ENCODE results near the gene SPRTN. TPM values are rescaled to one million over a fixed set of nuclear protein-coding genes. Genes with fewer than 3 reads are reported as not detected.
A peak's percentile ranks its signal among the peaks of the same experiment; 100 is the strongest.

SPRTN gene
- total and polyA plus RNA-seq, 3 donors from 2014 or later = 26.4 to 34.9 (median 30.2) TPM

DNA sequence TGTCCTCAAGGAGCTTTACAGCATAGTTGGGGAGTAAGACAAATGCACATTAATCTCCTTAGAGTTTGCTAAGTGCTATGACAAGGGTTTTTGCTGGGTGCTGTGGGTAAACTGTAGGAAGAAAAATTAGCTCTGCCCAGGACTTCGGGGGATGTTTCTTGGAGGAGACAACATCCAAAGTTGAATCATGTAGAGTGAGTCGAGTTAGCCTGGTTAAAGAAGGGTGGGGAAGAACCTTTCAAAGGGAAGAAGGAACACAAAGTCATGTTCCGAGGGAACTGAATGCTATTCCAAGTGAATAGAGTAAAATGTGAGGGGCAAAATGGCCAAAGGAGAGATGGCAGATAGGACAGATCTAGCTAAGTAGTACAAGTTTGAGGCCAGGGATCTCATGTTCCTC, 17.1 kb downstream of the SPRTN start:
- intact Hi-C loops (cut with DNase I; ENCODE audit: low total_unique reads) = no loop called here

DNA sequence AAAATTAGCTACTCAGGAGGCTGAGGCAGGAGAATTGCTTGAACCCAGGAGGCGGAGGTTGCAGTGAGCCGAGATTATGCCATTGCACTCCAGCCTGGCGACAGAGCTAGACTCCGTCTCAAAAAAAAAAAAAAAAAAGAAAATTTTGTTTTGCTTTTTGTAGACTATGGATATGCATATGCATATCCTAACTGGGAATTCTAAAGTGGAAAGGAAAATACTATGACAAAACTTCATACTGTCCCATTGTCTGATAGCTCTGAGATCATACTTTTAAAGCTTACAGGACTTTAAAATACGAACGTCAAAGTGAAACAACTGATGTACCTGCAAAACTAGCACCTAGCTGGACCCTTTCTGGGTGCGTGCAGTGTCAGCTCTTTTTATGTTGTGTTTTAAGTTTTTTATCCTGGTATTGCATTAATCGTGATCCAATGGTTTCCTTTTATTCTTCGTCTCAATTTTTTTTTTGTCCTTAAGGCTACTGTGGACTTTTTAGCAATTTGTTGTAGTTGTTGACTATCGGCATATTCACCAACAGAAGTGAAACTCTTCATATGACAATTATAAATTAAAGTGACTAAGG, 19.2 kb downstream of the SPRTN start:
- intact Hi-C loops (cut with DNase I; ENCODE audit: low total_unique reads) = no loop called here
- TF ChIP-seq POLR2A (IDR thresholded peaks at IDR 0.05) = no peak
- TF ChIP-seq, protein P1, sequence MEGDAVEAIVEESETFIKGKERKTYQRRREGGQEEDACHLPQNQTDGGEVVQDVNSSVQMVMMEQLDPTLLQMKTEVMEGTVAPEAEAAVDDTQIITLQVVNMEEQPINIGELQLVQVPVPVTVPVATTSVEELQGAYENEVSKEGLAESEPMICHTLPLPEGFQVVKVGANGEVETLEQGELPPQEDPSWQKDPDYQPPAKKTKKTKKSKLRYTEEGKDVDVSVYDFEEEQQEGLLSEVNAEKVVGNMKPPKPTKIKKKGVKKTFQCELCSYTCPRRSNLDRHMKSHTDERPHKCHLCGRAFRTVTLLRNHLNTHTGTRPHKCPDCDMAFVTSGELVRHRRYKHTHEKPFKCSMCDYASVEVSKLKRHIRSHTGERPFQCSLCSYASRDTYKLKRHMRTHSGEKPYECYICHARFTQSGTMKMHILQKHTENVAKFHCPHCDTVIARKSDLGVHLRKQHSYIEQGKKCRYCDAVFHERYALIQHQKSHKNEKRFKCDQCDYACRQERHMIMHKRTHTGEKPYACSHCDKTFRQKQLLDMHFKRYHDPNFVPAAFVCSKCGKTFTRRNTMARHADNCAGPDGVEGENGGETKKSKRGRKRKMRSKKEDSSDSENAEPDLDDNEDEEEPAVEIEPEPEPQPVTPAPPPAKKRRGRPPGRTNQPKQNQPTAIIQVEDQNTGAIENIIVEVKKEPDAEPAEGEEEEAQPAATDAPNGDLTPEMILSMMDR (IDR thresholded peaks at IDR 0.05) = no peak
- DNase-seq = no peak
- 61 to 85% methylated on average over 10 of the region's 10 CpGs for WGBS, 2 donors
- no peaks in the 10 kb centered on the region for H3K36me3 ChIP-seq (ENCODE audit: low read depth, missing control alignments)
- no peak overlapping the region for H3K4me3 ChIP-seq
- no peaks in the 10 kb centered on the region for H3K27me3 ChIP-seq
- no peaks in the 10 kb centered on the region for H3K9me3 ChIP-seq
- peaks cover 4% of the 10 kb centered on the region for H3K4me1 ChIP-seq
- no peak overlapping the region for H3K27ac ChIP-seq

More for the DNA sequence above, 17.1 kb downstream of the SPRTN start:
- H3K27me3 ChIP-seq = no peaks in the 10 kb centered on the region
- TF ChIP-seq, protein P1 (IDR thresholded peaks at IDR 0.05) = no peak
- TF ChIP-seq POLR2A (IDR thresholded peaks at IDR 0.05) = no peak
- 73 to 78% methylated on average over 3 of the region's 3 CpGs for WGBS, 2 donors
- H3K4me1 ChIP-seq = peaks cover 4% of the 10 kb centered on the region
- H3K27ac ChIP-seq = no peak overlapping the region
- no peaks in the 10 kb centered on the region for H3K9me3 ChIP-seq
- no peak for DNase-seq
- no peak overlapping the region for H3K4me3 ChIP-seq
- H3K36me3 ChIP-seq (ENCODE audit: low read depth, missing control alignments) = no peaks in the 10 kb centered on the region

DNA sequence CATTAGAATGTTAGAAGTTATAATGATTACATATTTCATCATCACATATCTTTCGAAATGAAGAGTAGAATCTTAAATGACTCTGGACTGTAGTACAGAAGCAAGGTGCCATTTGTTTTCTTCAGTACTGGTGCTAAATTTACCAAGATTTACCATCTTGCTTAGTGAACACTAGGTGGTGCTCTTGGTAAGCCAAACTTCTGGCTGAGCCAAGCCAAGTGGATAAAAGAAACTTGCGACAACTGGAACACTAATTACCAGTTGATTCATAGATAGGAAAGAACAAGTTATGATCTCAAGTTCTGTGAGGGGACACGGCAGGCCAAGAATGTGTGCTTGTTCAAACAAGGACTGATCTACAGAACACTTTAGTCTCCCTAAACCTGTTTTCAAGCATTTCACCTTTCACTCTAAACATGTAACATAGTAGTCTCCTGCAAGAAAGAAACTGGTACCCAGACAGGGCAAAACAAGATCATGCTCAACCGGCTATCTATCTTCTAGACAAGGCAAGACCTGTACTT, 19.8 kb downstream of the SPRTN start:
- H3K9me3 ChIP-seq = no peaks in the 10 kb centered on the region
- no peaks in the 10 kb centered on the region for H3K27me3 ChIP-seq
- no peaks in the 10 kb centered on the region for H3K36me3 ChIP-seq (ENCODE audit: low read depth, missing control alignments)
- intact Hi-C loops (cut with DNase I; ENCODE audit: low total_unique reads) = no loop called here
- DNase-seq = peak; percentile 44
- H3K27ac ChIP-seq = no peak overlapping the region
- H3K4me1 ChIP-seq = peaks cover 4% of the 10 kb centered on the region
- 18 to 21% methylated on average over 4 of the region's 4 CpGs for WGBS, 2 donors
- H3K4me3 ChIP-seq = no peak overlapping the region
- TF ChIP-seq, protein P1 (IDR thresholded peaks at IDR 0.05) = peak; percentile 64 to 86 (median 77)
- no peak for TF ChIP-seq POLR2A (IDR thresholded peaks at IDR 0.05)

DNA sequence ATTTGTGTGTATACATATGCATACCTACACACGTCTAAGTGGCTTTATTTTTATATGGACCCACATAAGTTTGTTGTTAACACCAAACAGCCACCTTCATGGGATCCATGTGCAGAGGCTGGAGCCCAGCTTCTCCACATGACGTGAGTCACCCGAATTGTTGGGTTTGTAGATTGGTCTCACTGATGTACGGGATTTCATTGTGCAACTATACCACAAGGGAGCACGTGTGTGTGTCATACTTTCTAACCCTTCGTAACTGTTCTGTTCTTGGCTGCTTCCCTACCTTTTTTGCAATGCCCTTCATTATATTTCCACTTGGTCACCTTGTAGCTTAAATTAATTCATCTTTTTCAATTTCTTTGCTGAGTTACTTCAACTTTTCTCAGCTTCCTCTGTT, 21.0 kb downstream of the SPRTN start:
- Histone ChIP-seq H3K4me3 (no peak overlapping the region), H3K9me3 (no peaks in the 10 kb centered on the region), H3K27ac (no peak overlapping the region), H3K27me3 (no peaks in the 10 kb centered on the region), H3K36me3 (ENCODE audit: low read depth, missing control alignments) (no peaks in the 10 kb centered on the region), H3K4me1 (peaks cover 4% of the 10 kb centered on the region)
- WGBS, 2 donors = 75 to 91% methylated on average over 6 of the region's 6 CpGs
- intact Hi-C loops (cut with DNase I; ENCODE audit: low total_unique reads) = no loop called here
- no peak for DNase-seq
- TF ChIP-seq, protein P1 (IDR thresholded peaks at IDR 0.05) = no peak
- no peak for TF ChIP-seq POLR2A (IDR thresholded peaks at IDR 0.05)

DNA sequence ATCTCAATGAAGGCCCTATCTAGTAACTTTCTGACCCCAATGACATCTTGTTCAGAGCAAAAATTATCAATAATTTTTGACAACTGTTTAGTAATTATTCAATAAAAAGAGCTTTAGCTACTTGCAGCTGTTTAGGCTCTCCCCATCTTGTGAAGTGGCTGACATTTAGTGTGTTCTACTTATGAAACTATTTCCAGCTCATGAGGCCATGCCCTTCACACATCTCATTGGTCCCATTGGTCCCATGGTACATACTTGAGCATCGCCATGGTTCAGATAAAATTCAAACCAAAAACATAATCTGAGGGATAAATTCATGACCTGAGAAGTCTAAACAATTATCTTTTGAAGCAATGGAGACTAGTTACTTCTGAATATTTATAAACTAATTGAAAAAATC, 24.2 kb downstream of the SPRTN start:
- no peak overlapping the region for H3K27ac ChIP-seq
- no peaks in the 10 kb centered on the region for H3K9me3 ChIP-seq
- H3K4me1 ChIP-seq = peaks cover 4% of the 10 kb centered on the region
- DNase-seq = no peak
- intact Hi-C loops (cut with DNase I; ENCODE audit: low total_unique reads) = no loop called here
- TF ChIP-seq, protein P1 (IDR thresholded peaks at IDR 0.05) = no peak
- TF ChIP-seq POLR2A (IDR thresholded peaks at IDR 0.05) = no peak
- 83 to 88% methylated on average over 1 of the region's 1 CpG for WGBS, 2 donors
- no peaks in the 10 kb centered on the region for H3K36me3 ChIP-seq (ENCODE audit: low read depth, missing control alignments)
- no peak overlapping the region for H3K4me3 ChIP-seq
- H3K27me3 ChIP-seq = no peaks in the 10 kb centered on the region
